ACHN (cell line): ENCODE results near the gene RHOT2.
"Not testable (repeated sequence)": the region's sequence is repeated elsewhere in the genome, so short reads cannot be mapped to it uniquely, and the experiment has no call there.

Experiments
- DNase-seq: peaks from one replicate; pipeline ENCODE4 v3.0.0-alpha.2; 2015
- in situ Hi-C: cut with HindIII; loops from 2 replicates; pipeline ENCODE4 v1.10.0; 2017; ENCODE audit warnings: low sequenced_read_pairs, low pct_ligation_motif_present, low pct_unique_long_range_greater_than_20kb

Gene RHOT2

DNA sequence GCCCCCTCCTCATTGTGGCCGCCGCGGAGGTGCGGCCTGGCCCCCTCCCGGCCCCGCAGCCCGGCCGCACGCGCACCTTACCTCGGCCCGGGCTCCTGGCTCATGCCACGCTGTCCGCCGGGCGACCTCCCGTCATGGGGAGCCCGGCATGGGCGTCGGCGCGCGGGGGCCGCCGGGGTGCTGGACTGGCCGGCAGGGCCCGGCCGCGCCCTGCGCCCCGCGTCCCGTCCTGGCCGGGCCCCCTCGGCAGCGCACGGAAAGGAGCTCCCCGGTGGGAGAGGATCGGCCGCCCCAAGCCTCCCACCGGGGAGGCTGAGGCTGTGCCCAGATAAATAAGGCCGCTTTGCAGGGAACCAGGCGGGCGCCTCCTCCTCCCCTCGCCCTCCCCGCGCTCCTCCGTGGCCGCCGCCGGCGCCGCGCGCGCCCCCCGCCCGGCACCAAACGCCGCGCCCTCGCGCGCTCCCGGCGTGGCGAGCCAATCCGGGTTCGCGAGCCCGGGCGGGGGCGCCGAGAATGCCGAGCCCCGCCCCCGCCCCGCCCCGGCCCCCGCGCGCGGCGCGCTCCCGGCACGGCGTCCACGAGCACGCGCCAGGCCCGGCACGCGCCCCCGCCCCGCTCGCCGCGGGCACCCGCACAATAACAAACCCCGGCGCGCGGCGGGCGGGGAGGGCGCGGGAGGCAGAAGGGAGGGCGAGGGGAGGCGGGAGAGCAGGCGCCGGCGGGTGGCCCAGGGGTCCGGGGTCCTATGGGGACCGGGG is 37.7 kb downstream of the RHOT2 start, which contains the start of gene FBXL16:
TSS of gene FBXL16 (minus strand) at position 371 of the 758 bp plus-strand sequence. CDS start 8,396 bp downstream, outside the sequence.
- no peak for DNase-seq
- in situ Hi-C loops, result no loop called here

DNA sequence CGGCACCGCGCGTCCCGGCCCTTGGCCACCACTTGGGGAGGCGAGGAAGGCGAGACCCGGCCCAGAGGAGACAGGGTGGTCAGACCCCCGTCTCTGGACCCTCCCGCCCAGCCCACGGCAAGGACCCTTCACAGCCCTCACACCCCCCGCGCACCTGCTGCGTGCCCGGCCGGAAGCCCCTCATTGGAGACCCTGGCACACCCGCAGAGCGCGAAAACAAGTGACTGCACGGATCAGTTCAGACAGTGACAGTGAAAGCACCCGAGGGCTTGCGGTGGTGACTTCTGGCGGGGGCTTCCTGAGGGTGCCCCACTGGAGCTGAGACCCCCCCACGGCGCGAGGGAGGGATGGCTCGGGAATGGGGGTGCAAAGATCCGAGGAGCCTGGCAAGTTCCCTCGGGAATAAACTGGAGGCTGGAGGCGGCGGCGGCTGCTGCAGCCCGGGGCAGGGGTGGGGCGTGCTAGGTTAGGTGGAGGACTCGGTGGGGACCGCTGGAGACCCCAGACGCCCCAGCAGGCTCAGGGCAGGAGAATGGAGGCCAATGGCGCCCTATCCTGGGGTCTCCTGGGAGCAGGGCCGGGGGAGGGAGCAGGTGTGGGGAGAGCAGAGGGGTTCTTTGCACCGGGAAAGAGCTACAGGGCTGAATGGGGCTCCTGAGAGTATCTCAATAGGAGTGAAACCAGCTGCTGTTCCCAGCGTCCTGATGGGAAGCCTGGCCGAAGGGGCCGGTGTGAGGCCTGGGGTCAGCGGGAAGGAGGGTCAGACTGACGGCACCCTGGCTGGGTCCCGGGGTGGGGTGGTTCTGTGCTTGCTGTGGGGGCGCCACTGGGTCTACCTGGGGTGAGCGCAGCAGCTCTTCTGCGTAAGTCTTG is 38.5 kb downstream of the RHOT2 start:
- DNase-seq, result no peak
- in situ Hi-C loops, result no loop called here

DNA sequence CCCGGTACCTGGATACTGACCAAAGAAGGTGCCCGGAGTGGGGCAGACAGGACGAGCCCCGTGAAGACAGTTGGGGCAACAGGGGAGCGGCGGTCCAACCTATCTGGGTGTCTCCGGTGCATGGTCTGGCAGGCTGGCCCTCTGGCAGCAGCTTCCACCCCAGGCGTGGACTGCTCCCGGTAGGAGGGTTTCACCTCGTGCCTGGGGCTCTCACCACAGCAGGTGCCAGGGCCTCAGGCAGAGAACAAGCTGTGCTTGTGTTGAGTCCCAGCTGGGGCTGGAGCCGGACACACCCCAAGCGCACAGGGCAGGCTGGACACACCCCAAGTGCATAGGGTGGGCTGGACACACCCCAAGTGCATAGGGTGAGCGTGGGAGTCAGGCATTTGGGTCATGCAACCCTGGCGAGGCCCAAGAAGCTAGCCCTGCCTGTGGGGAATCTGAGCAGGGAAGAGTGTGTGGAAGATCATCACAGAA is 39.2 kb downstream of the RHOT2 start:
- DNase-seq, result no peak
- in situ Hi-C loops, result no loop called here

DNA sequence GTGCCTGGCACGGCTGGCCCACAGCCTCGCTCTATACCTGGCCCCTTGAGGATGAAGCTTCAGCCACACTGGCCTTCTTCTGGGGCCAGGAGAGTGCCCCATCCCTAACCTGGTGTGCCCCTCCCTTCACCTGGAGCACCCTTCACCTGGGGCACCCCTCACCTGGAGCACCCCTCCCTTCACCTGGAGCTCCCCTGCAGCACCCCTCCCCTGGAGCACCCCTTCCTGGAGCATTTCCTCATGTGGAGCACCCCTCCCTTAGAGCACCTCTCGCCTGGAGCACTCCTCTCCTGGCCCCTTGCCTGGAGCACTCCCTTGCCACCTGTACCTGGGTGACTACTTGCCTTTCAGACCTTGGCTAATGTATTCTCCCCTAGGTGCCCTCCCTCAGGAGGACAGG is 40.1 kb downstream of the RHOT2 start:
- in situ Hi-C loops, result no loop called here
- no peak for DNase-seq

DNA sequence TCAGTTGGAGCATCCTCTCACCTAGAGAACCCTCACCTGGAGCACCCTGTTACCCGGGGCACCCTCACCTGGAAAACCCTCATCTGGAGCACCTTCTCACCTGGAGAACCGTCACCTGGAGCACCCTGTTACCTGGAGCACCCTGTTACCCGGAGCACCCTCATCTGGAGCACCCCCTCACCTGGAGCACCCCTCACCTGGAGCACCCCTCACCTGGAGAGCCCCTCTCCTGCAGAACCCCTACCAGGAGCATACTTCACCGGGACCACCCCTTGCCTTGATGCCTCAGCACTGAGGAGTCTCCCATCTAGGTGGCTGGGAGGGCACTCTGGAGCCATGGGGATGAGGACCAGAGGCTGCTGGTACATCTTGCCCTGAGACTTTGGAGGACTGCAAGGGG is 41.0 kb downstream of the RHOT2 start:
- no peak for DNase-seq
- in situ Hi-C loops, result no loop called here

DNA sequence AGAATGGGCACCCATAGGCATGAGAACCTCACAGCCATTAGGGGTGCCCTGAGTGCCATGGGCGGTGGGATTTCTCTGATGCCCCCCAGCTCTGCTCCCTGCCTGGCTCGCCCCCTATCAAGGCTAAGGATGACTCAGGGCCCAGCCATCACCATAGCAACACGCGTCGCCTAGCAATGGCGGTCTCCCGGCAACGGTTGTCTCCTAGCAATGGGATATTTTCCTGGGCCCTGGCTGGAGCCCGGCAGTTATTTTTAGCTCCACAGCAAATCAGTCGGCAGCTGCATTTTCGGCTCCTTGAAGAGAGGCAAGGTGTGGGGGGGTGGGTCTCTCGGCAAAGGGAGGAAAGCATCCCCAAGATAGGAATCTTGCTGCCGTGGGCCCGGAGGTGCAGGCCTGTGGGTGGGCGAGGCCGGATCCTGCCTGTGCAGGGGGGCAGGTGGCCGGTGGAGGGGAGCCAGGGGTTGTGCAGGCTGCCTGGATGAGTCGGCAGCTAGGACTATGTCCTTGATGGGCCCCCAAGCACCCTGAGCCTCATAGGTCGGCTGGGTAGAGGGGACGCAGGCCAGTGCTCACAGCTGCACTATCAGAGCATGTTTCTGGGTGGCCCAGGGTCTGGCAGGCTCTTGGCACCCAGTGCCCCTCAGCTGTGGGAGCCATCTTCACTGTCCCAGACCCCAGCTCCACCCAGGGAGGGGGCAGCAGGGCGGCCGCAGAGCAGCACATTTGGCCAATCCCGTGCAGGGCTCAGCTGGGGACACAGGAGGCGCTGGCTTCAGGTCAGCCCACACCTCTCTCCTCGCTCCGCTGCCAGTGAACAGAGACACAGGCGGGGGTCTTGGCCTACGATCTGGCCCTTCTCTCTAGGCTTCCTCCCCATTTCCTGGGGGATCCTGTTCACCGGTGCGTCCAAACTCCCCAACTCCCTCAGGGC is 41.9 kb downstream of the RHOT2 start:
- in situ Hi-C loops, result no loop called here
- DNase-seq, result peak; percentile 72

DNA sequence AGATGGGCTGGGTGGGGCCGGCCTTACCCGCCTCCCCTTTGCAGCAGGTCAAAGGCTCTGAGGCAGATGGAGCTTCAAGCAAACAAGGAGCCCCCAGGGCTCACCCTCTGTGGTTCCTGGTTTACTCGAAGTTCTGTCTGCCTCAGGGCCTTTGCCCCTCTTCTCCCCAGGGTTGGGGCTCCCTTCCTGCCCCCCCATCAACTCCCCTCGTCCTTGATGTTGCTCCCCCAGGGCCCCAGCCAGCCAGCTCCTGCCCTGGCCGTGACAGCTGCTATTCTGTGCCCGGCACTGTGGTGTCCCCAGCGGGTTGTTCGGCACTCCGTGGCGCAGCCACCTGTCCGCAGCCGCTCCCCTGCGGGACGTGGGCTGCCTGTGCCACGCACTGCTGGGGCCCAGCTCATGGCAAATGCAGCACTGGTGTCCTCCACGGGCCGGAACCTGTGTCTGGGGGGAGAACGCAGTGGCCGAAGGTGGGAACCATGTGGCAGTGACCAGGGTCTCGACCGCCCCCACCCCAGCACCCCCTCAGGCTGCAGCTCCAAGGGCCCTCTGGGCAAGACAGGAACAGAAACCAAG is 42.7 kb downstream of the RHOT2 start:
- in situ Hi-C loops, result no loop called here

DNA sequence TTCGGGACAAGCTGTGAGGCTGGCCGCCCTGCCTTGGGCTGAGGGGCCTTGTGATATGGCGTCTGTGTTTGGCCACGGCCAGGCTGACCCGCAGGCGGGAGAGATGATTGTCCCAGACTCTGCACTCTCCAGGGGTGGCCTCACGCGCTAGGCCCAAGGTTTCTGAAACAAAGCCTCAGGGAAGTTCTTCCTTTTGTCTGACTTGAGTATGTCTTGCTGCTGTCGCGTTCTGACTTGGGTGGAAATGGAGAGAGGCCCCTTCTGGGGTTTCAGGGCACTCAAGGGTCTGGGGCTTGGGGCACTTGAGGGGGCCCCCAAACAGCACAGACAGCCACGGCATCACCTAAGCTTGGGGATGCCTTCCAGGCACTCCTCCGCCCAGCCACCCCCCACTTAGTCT is 43.2 kb downstream of the RHOT2 start:
- in situ Hi-C loops, result no loop called here
- no peak for DNase-seq

More for the DNA sequence above, 42.7 kb downstream of the RHOT2 start:
- no peak for DNase-seq

DNA sequence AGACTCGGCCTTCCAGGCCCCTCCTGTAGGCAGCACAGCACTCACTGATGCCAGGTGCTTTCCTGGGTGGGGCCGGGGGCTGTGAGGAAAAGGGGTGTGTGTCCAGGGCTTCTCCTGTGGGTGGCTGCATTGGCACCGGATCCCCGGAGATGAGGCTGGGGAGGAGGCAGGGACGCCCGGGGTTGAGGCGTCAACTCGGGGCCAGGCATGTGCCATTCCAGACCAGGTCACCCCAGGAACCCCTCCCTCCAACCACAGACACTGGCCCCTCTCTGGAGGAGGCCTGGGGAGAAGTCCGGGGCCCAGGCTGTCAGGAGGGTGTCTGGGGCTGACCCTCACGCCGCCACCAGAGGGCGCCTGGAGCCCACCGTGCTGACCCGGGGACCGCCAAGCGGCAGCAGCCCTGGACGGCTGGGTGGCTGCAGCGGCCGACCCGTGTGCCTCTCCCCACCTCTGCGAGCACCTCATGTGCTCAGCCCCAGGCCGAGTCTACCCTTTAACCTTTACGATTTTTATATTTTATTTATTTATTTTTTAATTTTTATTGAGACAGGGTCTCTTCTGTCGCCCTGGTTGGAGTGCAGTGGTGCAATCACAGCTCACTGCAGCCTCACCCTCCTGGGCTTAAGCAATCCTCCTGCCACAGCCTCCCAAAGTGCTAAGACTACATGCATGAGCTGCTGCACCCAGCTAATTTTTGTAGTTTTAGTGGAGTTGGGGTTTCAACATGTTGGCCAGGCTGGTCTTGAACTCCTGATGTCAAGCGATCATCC is 43.8 kb downstream of the RHOT2 start:
- in situ Hi-C loops, result no loop called here
- DNase-seq, result peak; percentile 78

DNA sequence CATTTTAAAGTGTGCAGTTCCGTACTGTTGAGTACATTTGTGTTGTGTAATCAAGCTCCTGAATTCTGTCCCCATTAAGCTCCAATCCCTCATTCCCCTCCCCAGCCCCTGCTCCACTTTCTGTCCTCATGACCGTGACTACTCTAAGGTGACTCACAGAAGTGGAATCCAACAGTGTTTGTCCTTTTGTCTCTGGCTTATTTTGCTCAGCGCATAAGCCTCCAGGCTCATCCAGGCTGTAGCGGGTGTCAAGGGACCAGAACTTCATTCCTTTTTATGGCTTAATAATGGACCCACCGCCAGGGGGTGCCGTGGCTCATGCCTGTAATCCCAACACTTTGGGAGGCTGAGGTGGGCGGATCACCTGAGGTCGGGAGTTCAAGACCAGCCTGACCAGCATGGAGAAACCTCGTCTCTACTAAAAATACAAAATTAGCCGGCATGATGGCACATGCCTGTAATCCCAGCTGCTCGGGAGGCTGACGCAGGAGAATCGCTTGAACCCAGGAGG is 44.9 kb downstream of the RHOT2 start:
- DNase-seq, result peak; percentile 99
- in situ Hi-C loops, result not testable (repeated sequence)

DNA sequence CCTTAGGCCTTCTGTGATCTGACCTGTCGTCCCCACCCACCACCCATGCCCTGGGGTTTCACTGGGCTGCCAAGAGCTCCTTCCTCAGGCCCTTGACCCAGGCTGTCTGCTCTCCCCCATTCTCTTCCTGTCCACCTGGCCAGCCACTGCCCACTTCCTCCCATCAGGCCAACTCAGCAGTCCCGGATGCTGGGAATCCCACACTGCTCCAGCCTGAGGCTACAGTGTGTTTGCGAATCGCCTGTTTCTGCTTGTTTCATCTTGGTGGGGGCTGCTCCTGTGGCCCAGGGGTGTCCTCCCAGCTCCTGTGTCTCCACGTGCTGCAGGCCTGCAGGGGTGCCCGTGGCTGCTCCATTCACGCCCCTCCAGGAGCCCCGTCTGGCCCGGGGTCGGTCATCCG is 46.1 kb downstream of the RHOT2 start:
- peak; percentile 69 for DNase-seq
- in situ Hi-C loops, result no loop called here

DNA sequence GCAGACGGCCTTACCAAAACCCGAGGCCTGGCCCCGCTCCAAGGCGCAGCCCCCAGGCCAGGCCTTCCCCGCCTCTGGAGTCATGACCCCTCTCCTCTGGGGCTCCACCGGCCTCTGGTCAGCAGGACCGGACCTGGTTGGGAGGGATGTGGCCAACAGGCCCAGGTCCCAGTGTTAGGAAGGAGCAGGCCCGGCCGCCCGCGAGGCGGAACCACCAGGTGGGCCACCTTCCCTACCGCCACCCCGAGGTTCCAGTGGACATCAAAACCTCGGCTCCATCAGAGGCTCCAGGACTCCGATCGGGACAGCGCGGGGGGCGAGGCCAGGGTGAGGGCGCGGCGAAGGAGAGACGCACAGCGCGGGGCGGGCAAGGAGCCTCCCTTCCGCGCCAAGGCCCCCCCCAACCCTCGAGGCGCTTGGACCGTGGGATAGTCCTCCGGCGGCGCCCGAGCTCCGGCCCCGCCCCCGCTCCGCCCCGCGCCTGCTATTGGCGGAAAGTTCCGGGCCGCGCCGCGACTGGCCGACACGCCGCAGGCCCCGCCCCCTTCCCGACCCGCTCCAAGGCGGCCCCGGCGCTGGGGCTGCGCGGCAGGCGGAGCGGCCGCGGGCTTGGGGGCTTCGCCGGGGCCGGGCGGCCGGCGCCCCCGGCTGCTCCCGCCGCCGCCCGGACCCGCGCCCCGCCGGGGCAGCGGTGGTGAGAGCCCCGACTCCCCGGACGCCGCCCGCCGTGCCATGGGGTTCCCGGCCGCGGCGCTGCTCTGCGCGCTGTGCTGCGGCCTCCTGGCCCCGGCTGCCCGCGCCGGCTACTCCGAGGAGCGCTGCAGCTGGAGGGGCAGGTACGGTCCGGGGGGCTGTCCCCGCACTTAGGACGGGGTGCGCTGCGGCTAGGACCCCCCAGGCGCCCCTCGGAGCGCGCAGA is 46.9 kb downstream of the RHOT2 start, which contains the start of gene METRN:
TSS of gene METRN (plus strand) at position 561 of the 919 bp plus-strand sequence. CDS start at position 733, 172 bp downstream.
- peak; percentile 96 for DNase-seq
- in situ Hi-C loops, result no loop called here

DNA sequence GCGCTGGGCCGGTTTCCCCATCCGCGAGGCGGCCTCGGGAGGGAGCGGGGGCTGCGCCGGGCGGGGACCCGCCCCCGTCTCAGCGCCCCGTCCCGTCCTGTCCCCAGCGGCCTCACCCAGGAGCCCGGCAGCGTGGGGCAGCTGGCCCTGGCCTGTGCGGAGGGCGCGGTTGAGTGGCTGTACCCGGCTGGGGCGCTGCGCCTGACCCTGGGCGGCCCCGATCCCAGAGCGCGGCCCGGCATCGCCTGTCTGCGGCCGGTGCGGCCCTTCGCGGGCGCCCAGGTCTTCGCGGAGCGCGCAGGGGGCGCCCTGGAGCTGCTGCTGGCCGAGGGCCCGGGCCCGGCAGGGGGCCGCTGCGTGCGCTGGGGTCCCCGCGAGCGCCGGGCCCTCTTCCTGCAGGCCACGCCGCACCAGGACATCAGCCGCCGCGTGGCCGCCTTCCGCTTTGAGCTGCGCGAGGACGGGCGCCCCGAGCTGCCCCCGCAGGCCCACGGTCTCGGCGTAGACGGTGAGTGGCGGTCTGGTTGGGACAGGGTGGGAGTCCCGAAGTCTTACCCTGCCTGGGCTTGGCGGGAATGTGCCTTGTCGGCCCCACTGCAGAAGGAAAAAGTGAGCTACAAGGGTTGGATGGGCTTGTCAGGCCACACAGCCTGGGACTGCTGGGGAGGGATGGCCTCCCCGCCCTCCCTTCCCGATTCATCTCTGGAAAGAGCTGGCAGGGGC is 47.7 kb downstream of the RHOT2 start:
- in situ Hi-C loops, result no loop called here
- peak; percentile 68 for DNase-seq

DNA sequence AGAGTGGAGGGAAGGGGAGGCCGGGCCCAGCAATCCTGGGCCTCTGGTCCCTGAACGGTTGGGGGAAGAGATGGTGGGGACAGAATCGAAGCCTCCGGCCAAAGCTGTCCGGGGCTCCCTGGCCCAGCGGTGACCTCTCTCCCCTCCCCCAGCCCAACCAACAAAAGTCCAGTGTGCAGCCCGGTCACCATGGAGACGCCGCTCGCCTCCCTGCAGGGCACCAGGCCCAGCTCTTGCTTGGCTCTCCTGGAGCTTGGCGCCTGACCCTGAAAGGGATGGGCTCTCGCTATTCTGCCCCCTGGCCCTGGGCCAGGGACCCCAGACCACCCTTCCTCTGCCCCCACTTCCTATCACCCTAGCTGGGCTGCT is 48.3 kb downstream of the RHOT2 start:
- in situ Hi-C loops, result no loop called here

DNA sequence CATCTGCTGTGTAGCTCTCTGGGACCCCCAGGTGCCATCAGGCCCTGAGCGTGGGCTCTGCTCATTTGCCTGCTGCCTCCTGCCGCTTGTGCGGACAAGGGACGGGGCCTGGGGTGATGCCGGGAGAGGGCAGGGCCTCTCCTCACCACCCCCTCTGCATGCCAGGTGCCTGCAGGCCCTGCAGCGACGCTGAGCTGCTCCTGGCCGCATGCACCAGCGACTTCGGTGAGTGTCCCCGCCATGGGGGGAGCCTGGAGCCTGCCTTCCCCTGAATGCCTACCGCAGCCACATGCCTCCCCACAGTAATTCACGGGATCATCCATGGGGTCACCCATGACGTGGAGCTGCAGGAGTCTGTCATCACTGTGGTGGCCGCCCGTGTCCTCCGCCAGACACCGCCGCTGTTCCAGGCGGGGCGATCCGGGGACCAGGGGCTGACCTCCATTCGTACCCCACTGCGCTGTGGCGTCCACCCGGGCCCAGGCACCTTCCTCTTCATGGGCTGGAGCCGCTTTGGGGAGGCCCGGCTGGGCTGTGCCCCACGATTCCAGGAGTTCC is 48.9 kb downstream of the RHOT2 start:
- in situ Hi-C loops, result no loop called here

More for the DNA sequence above, 48.3 kb downstream of the RHOT2 start:
- peak; percentile 72 for DNase-seq

More for the DNA sequence above, 48.9 kb downstream of the RHOT2 start:
- DNase-seq, result no peak
